Nephron progenitor cell (in vitro differentiated cells): Measurements from ENCODE around the gene CCDC183.

ENCODE experiments used
- DNase-seq: peaks from one replicate; pipeline ENCODE4 v3.0.0; 2021
- H3K27ac Mint-ChIP-seq: 2 replicates; pipeline ENCODE4 v1.8.0; 2021; ENCODE audit warnings: mild to moderate bottlenecking, moderate library complexity, mixed read lengths
- H3K27me3 Mint-ChIP-seq: 2 replicates; pipeline ENCODE4 v1.8.0; 2021; ENCODE audit warnings: mild to moderate bottlenecking, low read depth, mixed read lengths; ENCODE audit not compliant: poor library complexity
- H3K36me3 Mint-ChIP-seq: 2 replicates; pipeline ENCODE4 v1.8.0; 2021; ENCODE audit warnings: low read depth, mixed read lengths
- H3K4me1 Mint-ChIP-seq: 2 replicates; pipeline ENCODE4 v1.8.0; 2021; ENCODE audit warnings: mixed read lengths
- H3K4me3 Mint-ChIP-seq: 2 replicates; pipeline ENCODE4 v1.8.0; 2021; ENCODE audit warnings: mild to moderate bottlenecking, moderate library complexity, mixed read lengths
- H3K9me3 Mint-ChIP-seq: 2 replicates; pipeline ENCODE4 v1.8.0; 2021; ENCODE audit warnings: mild to moderate bottlenecking, moderate library complexity, mixed read lengths
- CTCF ChIP-seq: fragments of 200-600 bp; sonication (generic); IDR thresholded peaks from 2 replicates; pipeline ENCODE4 v1.5.0; 2021; ENCODE audit warnings: antibody characterized with exemption

Gene CCDC183

DNA sequence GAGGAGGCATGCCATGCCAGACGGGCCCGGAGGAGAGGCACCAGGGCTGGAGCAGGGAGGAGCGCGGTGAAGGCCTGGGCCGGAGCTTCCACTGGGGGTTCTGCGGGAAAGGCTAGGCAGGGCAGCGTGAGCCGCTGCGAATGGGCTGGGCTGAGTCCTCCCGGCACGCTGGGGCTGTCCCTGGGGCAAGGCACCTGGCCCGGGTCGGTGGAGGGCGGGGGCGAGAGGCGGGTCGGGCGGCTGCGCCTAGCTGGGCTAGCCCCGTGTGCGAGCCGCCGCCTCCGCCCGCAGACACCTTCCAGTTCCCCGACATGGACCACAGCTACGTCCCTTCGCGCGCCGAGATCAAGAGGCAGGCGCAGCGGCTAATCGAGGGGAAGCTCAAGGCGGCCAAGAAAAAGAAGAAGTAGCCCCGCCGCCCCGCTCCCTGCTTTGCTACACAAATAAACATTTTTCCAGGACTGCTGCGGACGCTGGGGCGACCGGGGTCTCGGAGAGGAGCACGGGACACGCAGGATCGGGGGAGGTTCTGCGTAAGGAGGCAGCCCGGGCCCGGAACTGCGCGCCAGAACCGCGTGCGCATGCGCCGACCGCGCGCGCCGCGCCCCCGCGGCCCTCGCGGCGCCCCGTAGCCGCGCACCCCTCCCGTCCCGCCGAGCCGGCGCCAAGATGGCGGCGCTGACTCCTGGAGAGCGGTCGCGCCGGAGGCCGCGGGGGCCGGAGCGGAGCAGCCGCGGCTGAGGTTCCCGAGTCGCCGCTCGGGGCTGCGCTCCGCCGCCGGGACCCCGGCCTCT is 11.3 kb downstream of the CCDC183 start, which contains the start of gene RABL6:
RABL6 (plus strand) TSS at position 668 of the 794 bp plus-strand sequence. CDS start 249 bp downstream, outside the sequence.
- peak; percentile 81 for DNase-seq
- Mint-ChIP-seq H3K9me3 (no peaks in the 10 kb centered on the region), H3K27ac (peak within 1 kb of the TSS; percentile 68), H3K36me3 (peaks cover 30% of the 10 kb centered on the region), H3K4me1 (peaks cover 40% of the 10 kb centered on the region), H3K4me3 (peak within 1 kb of the TSS; percentile 88), H3K27me3 (no peaks in the 10 kb centered on the region)
- TF ChIP-seq CTCF, result no peak

- DNase-seq, result peak; percentile 62
- H3K36me3 Mint-ChIP-seq, result peaks cover 37% of the 10 kb centered on the region
- no peaks in the 10 kb centered on the region for H3K27me3 Mint-ChIP-seq
- peak overlapping the region; percentile 88 for H3K4me3 Mint-ChIP-seq
- peaks cover 46% of the 10 kb centered on the region for H3K4me1 Mint-ChIP-seq
- peak overlapping the region; percentile 68 for H3K27ac Mint-ChIP-seq
- H3K9me3 Mint-ChIP-seq, result no peaks in the 10 kb centered on the region
- no peak for TF ChIP-seq CTCF
Observed at GRCh38 chr9:136808075-136808805, 12.1 kb downstream of the CCDC183 start.

GRCh38 chr9:136808806-136809158 is 12.6 kb downstream of the CCDC183 start:
- no peak for DNase-seq
- H3K27me3 Mint-ChIP-seq, result peaks cover 3% of the 10 kb centered on the region
- H3K27ac Mint-ChIP-seq, result peak overlapping the region; percentile 68
- H3K9me3 Mint-ChIP-seq, result no peaks in the 10 kb centered on the region
- H3K36me3 Mint-ChIP-seq, result peaks cover 38% of the 10 kb centered on the region
- no peak for TF ChIP-seq CTCF
- peaks cover 47% of the 10 kb centered on the region for H3K4me1 Mint-ChIP-seq
- H3K4me3 Mint-ChIP-seq, result peak overlapping the region; percentile 88

GRCh38 chr9:136814725-136815421 is 18.7 kb downstream of the CCDC183 start:
- no peak for DNase-seq
- H3K27ac Mint-ChIP-seq, result peak overlapping the region; percentile 76
- peaks cover 7% of the 10 kb centered on the region for H3K9me3 Mint-ChIP-seq
- H3K36me3 Mint-ChIP-seq, result peaks cover 76% of the 10 kb centered on the region
- peaks cover 17% of the 10 kb centered on the region for H3K27me3 Mint-ChIP-seq
- peaks cover 26% of the 10 kb centered on the region for H3K4me1 Mint-ChIP-seq
- H3K4me3 Mint-ChIP-seq, result no peak overlapping the region
- TF ChIP-seq CTCF, result no peak

DNA sequence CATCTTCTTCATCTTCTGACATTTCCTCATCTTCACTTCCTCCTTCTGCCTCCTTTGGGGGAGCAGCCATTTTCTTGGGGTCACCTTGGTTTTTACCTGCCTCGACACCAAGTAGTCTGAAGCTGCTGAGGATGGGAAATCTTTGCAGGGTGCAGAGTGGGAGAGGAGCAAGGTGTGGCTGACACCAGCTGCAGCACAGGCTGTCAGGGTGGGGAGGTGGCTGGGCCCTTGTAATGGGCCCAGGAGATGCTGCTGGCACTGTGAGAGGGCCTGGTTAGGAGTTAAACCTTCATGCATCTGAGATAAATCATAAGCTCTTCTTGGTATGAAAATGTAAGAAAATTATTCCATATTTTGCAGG is 19.3 kb downstream of the CCDC183 start:
- Mint-ChIP-seq H3K4me3 (no peak overlapping the region), H3K27me3 (peaks cover 22% of the 10 kb centered on the region), H3K9me3 (peaks cover 7% of the 10 kb centered on the region), H3K36me3 (peaks cover 71% of the 10 kb centered on the region), H3K4me1 (peaks cover 22% of the 10 kb centered on the region), H3K27ac (no peak overlapping the region)
- no peak for TF ChIP-seq CTCF
- DNase-seq, result no peak
